Liver (tissue), 3 donors: ENCODE data around the gene MAST2.

ENCODE experiments used
- CTCF ChIP-seq: fragments of 150-350 bp; IDR thresholded peaks from 2 replicates; pipeline ENCODE4 v1.5.1; 2017; ENCODE audit warnings: improper control_type of control experiment, low read depth, low read length; ENCODE audit not compliant: missing input control
- FOXA1 ChIP-seq: IDR thresholded peaks from 2 replicates; pipeline ENCODE4 v1.6.1; 2016; ENCODE audit warnings: antibody characterized with exemption
- FOXA2 ChIP-seq: IDR thresholded peaks from 2 replicates; pipeline ENCODE4 v1.6.1; 2016; ENCODE audit warnings: antibody characterized with exemption
- GABPA ChIP-seq, 2 donors: IDR thresholded peaks in 1 of 2; conservative IDR thresholded peaks in 1 of 2; 2 replicates each; pipeline ENCODE4 v1.6.1; 2016; ENCODE audit warnings: antibody characterized with exemption in 2 of 2, mild to moderate bottlenecking in 1 of 2, moderate library complexity in 1 of 2
- RAD21 ChIP-seq, 2 donors: IDR thresholded peaks; 2 replicates each; pipeline ENCODE4 v1.6.1; 2016; ENCODE audit warnings: antibody characterized with exemption in 2 of 2, mild to moderate bottlenecking in 2 of 2
- RXRA ChIP-seq, 2 donors: IDR thresholded peaks; 2 replicates each; pipeline ENCODE4 v1.6.1; 2017 to 2018; ENCODE audit warnings: antibody characterized with exemption in 2 of 2, mild to moderate bottlenecking in 1 of 2
- SP1 ChIP-seq: IDR thresholded peaks from 2 replicates; pipeline ENCODE4 v1.6.1; 2018; ENCODE audit warnings: antibody characterized with exemption, mild to moderate bottlenecking
- TAF1 ChIP-seq: conservative IDR thresholded peaks from 2 replicates; pipeline ENCODE4 v1.6.1; 2016; ENCODE audit warnings: antibody characterized with exemption, mild to moderate bottlenecking
- TF ChIP-seq, protein P1 (sequence below): IDR thresholded peaks from 2 replicates; pipeline ENCODE4 v1.6.1; 2016; ENCODE audit warnings: antibody characterized with exemption, mild to moderate bottlenecking
- TF ChIP-seq, protein P2 (sequence below): IDR thresholded peaks from 2 replicates; pipeline ENCODE4 v1.6.1; 2016; ENCODE audit warnings: antibody characterized with exemption
- donor health status: healthy.
- donor health status: healthy.

DNA sequence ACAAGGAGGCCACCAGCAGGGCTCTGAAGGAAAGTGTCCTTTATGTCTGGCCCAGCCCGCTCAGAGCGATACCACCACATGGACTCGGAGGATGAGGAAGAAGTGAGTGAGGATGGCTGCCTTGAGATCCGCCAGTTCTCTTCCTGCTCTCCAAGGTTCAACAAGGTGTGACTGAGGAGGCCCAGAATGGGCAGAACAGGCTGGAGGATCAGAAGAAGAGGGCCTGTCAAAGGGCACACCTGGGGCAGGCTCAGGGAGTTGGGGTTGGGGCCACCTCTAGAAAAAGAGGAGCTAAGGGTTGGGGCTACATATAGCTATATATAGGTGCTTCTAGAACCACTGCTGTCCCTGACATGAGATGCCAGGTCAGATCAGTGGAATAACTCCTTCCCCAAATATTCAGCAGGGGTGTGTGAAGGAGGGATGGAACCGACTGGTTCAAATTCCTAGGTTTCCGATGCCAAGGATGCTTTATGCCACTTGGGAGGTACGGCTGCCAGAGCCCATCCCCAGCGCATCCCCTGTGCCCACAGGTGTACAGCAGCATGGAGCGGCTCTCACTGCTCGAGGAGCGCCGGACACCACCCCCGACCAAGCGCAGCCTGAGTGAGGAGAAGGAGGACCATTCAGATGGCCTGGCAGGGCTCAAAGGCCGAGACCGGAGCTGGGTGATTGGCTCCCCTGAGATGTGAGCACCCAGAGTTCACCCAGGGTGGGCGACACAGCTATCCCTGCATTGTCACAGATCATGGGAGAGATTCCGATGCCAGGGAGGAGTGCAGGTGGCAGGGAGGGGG, 226.9 kb downstream of the MAST2 start:
- TF ChIP-seq CTCF (no peak), TAF1 (no peak), SP1 (no peak), GABPA (IDR thresholded peaks at IDR 0.05 in 1 of 2, conservative IDR thresholded peaks at IDR 0.05 in 1 of 2) (no peak), FOXA2 (no peak), RAD21 (IDR thresholded peaks at IDR 0.05) (no peak), RXRA (IDR thresholded peaks at IDR 0.05) (no peak), FOXA1 (no peak)
- TF ChIP-seq, protein P1, sequence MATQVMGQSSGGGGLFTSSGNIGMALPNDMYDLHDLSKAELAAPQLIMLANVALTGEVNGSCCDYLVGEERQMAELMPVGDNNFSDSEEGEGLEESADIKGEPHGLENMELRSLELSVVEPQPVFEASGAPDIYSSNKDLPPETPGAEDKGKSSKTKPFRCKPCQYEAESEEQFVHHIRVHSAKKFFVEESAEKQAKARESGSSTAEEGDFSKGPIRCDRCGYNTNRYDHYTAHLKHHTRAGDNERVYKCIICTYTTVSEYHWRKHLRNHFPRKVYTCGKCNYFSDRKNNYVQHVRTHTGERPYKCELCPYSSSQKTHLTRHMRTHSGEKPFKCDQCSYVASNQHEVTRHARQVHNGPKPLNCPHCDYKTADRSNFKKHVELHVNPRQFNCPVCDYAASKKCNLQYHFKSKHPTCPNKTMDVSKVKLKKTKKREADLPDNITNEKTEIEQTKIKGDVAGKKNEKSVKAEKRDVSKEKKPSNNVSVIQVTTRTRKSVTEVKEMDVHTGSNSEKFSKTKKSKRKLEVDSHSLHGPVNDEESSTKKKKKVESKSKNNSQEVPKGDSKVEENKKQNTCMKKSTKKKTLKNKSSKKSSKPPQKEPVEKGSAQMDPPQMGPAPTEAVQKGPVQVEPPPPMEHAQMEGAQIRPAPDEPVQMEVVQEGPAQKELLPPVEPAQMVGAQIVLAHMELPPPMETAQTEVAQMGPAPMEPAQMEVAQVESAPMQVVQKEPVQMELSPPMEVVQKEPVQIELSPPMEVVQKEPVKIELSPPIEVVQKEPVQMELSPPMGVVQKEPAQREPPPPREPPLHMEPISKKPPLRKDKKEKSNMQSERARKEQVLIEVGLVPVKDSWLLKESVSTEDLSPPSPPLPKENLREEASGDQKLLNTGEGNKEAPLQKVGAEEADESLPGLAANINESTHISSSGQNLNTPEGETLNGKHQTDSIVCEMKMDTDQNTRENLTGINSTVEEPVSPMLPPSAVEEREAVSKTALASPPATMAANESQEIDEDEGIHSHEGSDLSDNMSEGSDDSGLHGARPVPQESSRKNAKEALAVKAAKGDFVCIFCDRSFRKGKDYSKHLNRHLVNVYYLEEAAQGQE: no peak
- TF ChIP-seq, protein P2, sequence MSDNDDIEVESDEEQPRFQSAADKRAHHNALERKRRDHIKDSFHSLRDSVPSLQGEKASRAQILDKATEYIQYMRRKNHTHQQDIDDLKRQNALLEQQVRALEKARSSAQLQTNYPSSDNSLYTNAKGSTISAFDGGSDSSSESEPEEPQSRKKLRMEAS: no peak
